Stimulated activated CD4-positive, alpha-beta T cell treated with anti-CD3 and anti-CD28 coated beads, Interleukin-15, amount 100 ng/mL, for 48 hours (primary cell): ENCODE results near the gene CITED2.
"Not testable (repeated sequence)": the region's sequence is repeated elsewhere in the genome, so short reads cannot be mapped to it uniquely, and the experiment has no call there.

ENCODE experiments used
- DNase-seq, 2 donors: peaks; one replicate each; pipeline ENCODE4 v3.0.0-alpha.2; 2020; ENCODE audit warnings: low read depth in 2 of 2

Gene CITED2

GRCh38 chr6:139374357-139375225, at the start of gene CITED2:
Gene CITED2 (minus strand): TSS chr6:139374648. CDS start chr6:139373944, 704 bp downstream.
- DNase-seq: peak; percentile 83 to 86

- DNase-seq: no peak
Observed at GRCh38 chr6:139423037-139423703, 48.7 kb upstream of the CITED2 start.

GRCh38 chr6:139422105-139423036, 47.9 kb upstream of the CITED2 start:
- DNase-seq: no peak

- DNase-seq: no peak
Observed at GRCh38 chr6:139418481-139419132, 44.2 kb upstream of the CITED2 start.

GRCh38 chr6:139416146-139416545, 41.7 kb upstream of the CITED2 start:
- DNase-seq: no peak

DNA sequence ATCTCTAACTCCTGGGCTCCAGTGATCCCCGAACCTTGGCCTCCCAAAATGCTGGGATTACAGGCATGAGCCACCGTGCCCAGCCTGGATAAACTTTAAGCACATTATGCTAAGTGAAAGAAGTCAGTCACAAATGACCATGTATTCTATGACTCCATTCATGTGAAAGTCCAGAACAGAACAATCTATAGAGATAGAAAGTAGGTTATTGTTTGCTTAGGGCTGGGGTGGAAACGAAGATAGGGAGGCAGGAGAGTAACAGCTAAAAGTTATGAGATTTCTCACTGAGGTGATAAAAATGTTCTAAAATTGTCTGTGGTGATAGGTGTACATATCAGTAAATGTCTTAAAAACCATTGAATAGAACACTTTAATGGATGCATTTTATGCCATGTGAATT, 40.9 kb upstream of the CITED2 start:
- DNase-seq: no peak

GRCh38 chr6:139412103-139412502, 37.7 kb upstream of the CITED2 start:
- not testable (repeated sequence) for DNase-seq

- no peak for DNase-seq
Observed at GRCh38 chr6:139409026-139409425, 34.6 kb upstream of the CITED2 start.

DNA sequence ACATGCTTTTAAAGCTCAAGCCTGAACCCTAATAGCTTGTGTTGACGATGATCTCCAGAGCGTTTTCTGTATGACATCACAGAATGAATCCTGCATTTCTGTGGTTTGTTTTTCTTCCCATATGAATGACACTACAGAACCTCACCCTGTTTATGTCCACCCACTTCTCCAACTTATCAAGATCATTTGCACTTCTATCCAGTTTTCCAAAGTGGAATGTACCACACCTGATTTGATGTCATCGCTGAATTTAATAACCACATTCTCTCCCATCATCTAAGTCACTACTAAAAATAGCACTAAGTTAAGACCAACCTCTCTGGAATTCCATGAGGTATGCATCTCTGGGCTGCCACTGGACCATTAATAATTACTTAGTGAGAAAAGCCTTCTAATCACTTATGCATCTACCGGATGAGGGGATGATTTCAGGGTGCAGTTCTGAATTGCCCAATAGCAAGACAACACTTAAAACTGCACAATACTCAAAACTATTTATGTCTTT, 33.3 kb upstream of the CITED2 start:
- no peak for DNase-seq

DNA sequence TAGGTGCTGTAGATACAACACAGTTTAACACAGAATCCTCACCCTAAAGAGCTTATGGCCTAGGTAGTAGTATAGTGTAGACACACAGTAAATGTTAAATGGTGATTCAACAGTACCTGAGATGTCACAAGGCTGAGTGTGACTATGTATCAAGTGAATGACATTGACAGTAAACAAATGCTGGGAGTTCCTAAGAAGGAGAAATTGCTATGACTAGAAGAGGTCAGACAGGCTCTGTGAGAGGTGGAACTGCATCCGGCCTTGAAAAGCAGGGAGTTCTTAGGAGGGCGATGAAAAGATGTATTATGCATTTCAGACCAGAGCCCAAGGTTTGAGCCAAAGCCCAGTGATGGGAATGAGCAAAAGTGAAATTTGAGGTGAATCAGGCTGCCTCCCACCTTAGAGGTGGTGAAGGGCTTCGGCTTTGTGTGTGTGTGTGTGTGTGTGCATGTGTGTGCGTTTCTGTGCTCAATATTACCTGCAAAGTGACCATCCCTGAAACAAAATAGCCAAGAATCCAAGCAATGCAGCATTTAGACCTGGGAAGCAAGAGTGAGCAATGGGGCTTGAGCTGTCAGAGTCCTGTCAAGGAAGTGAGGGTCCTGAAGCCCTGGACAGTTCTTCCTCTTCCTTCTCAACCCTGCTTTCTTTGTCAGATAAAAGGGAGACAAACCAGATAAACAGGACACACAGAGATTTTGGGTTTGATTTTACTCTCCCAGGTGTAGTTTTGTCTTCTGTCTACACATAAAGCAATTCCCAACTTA, 32.3 kb upstream of the CITED2 start:
- DNase-seq: no peak

DNA sequence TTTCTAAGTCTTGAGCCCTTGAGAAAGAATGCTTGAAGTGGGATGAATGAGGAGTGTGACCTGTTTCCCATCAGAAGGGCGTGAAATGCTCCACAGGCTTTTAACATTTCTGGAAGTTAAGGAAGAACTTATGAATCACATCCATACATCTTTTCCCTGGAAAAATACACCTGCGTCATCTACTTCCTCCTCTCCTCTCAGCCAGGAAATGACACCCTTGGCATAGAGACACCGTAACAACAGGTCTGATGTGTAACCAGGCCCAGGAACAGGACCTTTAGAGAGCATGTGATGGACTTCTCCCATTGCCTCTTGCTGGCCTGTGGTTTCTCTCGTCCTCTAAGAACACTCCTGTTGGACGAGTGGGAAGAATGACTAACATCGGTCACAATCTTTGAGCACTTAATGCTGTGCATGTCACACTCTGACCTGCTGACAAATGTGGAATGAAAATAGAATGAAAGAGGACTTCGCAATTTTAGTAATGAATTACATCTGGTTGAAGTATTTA, 28.5 kb upstream of the CITED2 start:
- no peak for DNase-seq

DNA sequence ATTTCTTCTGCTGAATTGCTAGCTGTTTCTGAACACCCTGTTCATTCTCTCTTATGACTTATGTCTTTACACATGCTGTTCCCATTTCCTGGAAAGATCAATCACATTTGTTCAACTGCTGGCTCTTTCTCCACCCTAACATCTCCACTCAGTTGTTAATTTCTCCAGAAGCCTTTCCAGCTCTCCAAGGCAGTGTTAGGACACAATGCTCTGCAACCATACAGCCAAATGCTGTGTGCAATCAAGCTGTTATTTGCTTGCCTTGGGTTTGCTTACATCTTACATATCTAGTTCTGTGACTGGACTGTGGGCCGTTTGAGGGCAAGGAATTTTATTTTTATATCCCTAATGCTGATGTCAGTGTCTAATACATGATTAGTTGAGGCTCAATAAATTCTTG, 24.2 kb upstream of the CITED2 start:
- no peak for DNase-seq

GRCh38 chr6:139395891-139396301, 21.4 kb upstream of the CITED2 start:
- no peak for DNase-seq

DNA sequence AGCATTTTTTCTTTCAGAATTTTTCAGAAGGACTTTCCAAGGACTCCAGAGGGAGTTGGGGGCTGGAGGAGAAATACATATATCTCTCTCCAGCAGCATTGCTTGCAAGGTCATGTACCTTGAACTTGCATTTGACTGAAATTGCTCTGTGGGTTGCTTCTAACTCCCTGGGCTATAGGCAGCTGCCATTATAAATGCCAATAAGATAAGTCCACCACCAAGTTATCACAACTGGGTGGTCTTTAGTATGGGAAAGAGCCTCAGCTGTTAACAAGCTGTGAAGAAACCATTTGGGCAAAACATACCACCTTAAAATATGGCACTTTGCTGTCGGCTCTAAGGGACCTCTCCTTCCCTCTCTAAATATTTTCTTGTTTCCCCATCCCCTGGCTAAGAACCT, 20.9 kb upstream of the CITED2 start:
- DNase-seq: no peak

DNA sequence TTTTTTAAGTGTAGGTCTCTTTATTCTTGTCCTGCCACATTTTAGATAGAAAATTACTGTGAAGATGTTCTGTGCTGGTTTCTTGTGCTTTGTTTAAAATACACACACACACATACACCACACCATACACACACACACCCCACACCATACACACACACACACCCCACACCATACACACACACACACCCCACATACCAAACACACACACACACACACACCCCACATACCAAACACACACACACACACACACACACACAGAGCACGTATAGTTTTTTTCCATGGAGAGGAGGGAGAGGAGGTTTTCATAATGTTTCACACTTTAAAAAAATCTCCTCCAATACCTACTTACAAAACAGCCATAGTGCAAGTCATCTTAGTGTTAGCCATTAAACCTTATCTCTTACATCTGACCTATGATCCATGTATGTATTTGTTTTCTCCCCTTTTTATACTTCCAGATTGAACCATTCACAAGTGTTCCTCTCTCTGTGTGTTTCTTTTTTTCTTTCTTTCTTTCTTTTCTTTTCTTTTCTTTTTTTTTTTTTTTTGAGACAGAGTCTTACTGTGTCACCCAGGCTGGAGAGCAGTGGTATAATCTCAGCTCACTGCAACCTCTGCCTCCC, 19.7 kb upstream of the CITED2 start:
- no peak for DNase-seq

GRCh38 chr6:139392794-139393193, 18.3 kb upstream of the CITED2 start:
- DNase-seq: no peak

DNA sequence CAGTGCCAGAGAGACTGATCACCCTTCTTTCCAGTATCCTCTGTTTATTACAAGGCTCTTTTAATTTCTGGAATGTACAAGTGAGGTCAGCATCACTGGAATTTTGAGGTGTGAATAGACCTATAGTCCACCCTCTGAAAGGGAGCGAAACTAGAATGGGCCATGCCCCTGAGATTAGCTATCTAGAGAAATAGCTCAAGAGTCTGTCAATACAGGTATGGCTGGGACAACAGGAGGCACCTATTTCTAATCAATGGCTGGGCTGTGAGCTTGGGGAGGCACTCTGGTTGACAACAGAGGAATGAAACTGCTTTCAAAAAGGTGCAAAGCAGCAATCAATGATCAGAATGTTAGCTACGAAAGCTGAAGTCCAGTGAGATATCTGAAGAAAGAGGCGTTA, 17.3 kb upstream of the CITED2 start:
- no peak for DNase-seq

DNA sequence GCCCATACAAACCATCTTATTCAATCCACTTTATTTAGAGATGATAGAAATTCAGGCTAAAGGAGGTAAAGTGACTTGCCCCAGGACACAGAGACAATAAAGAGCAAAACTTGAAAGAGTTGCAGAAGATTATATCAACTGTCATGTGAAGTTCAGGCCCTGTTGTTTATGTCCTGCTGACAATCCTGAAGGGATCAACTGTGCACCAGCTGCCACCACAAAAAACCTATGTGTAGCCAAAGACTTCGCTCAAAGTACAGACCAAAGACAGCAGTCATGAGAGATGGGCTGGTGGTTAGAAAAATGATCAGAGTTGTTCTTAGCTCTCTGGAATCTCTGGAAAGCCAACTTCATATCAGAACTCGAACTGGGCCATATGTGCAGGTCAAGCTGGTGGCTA, 16.0 kb upstream of the CITED2 start:
- DNase-seq: no peak

DNA sequence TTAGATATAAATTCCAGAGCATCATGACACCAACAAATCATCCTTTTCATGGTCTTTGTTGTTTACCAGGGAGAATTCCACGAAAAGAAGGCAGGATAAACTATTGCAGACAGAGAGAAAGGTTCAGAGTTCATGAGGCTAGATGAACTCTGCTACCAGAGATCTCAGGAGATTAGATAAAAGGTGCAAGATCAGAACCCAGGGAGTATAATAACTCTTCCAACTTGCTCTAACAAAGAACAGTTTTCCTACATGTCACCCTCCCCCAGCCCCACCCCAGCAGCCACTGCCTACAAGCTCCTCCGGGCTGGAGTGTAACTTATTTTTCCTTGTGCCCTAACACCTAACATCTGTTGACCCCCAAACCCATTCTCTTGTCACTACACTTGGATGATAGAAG, 13.9 kb upstream of the CITED2 start:
- DNase-seq: no peak

- no peak for DNase-seq
Observed at GRCh38 chr6:139386404-139386803, 12.0 kb upstream of the CITED2 start.
